Measurements from ENCODE around the gene NLRP1.
A peak's percentile ranks its signal among the peaks of the same experiment; 100 is the strongest.
"Not testable (repeated sequence)": the region's sequence is repeated elsewhere in the genome, so short reads cannot be mapped to it uniquely, and the experiment has no call there.

NLRP1 gene

GRCh38 chr17:5587438-5588032, 3.2 kb upstream of the NLRP1 start:
- peak; percentile 54 for DNase-seq

GRCh38 chr17:5585836-5586521, 1.7 kb upstream of the NLRP1 start:
- no peak for DNase-seq

- no peak for DNase-seq
Measured at GRCh38 chr17:5585287-5585794, 1.0 kb upstream of the NLRP1 start.

GRCh38 chr17:5583426-5584382, 605 bp downstream of the NLRP1 start:
- no peak for DNase-seq

GRCh38 chr17:5582209-5583185, 1.8 kb downstream of the NLRP1 start:
- DNase-seq = no peak

GRCh38 chr17:5581655-5582054, 2.7 kb downstream of the NLRP1 start:
- DNase-seq = no peak

- no peak for DNase-seq
Measured at GRCh38 chr17:5580969-5581368, 3.3 kb downstream of the NLRP1 start.

GRCh38 chr17:5580367-5580766, 3.9 kb downstream of the NLRP1 start:
- no peak for DNase-seq

- DNase-seq = not testable (repeated sequence)
Measured at GRCh38 chr17:5578768-5579167, 5.5 kb downstream of the NLRP1 start.

GRCh38 chr17:5573017-5573416, 11.3 kb downstream of the NLRP1 start:
- not testable (repeated sequence) for DNase-seq

- no peak for DNase-seq
Measured at GRCh38 chr17:5571281-5571680, 13.0 kb downstream of the NLRP1 start.

- DNase-seq = no peak
Measured at GRCh38 chr17:5565808-5566207, 18.5 kb downstream of the NLRP1 start.

- no peak for DNase-seq
Measured at GRCh38 chr17:5563456-5563855, 20.9 kb downstream of the NLRP1 start.

- DNase-seq = no peak
Measured at GRCh38 chr17:5562661-5563360, 21.5 kb downstream of the NLRP1 start.

- no peak for DNase-seq
Measured at GRCh38 chr17:5561736-5562571, 22.4 kb downstream of the NLRP1 start.

GRCh38 chr17:5560361-5560988, 23.8 kb downstream of the NLRP1 start:
- no peak for DNase-seq

- DNase-seq = no peak
Measured at GRCh38 chr17:5558815-5559785, 25.2 kb downstream of the NLRP1 start.

- DNase-seq = no peak
Measured at GRCh38 chr17:5557990-5558389, 26.3 kb downstream of the NLRP1 start.

- no peak for DNase-seq
Measured at GRCh38 chr17:5557485-5557884, 26.8 kb downstream of the NLRP1 start.

Data from effector CD4-positive, alpha-beta T cell (primary cell).